GM12874 (cell line): Measurements from ENCODE around the gene TNFRSF11A.
A peak's percentile ranks its signal among the peaks of the same experiment; 100 is the strongest.

Experiments
- CTCF ChIP-seq: IDR thresholded peaks from 2 replicates; pipeline ENCODE4 v1.5.1; 2011; ENCODE audit warnings: low read depth, mild to moderate bottlenecking, control low read depth, low read length, moderate library complexity; ENCODE audit not compliant: insufficient read depth

TNFRSF11A gene

DNA sequence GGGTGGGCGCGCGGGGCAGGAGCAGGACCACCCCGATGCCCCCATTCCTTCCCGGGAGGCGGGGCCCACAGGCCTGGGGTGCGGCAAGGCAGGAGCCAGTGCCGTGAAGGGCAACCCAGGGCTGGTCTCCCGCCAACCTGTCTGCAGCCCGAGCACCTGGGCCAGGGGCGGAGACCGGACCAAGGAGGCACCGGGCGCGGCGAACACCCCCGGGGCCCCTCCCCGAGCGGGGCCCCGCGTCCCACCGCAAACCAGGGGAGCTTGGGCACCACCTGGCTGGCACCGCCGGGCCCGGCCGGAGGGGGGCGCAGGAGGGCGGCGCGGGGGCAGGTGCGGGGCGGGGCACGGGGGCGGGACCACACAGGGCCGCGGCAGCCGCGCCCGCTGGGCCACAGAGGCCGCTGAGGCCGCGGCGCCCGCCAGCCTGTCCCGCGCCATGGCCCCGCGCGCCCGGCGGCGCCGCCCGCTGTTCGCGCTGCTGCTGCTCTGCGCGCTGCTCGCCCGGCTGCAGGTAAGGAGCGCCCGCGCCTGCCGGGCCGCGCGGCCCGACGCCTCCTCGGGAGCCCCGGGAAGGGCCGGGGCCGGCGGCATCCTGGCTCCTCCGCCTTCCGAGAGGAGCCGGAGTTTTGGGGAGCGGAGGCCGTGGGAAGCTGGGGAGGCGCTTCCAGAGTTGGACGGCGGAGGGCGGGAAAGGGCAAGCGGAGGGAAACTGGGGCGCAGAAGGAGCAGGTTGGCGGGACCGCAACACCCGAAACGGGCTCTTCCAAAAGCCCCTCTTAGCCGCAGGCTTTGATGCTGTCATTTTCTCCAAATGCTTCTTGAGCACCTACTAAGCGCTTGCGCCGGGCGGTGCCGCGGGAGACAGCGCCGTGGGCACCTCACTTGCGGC is at the start of gene TNFRSF11A:
Gene TNFRSF11A, plus strand, starts transcription at position 394 of the 889 bp plus-strand sequence. Its CDS starts 43 bp downstream, at position 437.
- TF ChIP-seq CTCF = peak; percentile 67

DNA sequence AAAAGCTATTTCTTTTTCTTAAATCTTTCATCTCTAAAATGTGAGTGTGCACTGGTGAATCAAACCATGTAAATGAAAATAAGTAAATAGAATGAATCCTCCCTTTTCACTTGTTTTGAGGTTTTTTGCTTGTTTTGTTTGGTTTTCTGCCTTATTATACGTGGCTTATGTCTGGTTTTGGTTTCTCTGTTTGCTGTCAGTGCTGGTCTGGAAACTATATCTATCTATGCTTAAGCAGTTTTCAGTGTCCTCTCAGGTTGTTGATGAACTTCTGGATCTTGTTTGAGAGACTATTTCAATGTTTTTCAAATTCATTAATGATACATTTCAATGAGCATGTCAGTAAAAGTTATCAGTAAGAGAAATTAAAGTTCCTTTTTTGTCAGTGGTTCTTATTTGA is 48.1 kb upstream of the TNFRSF11A start:
- TF ChIP-seq CTCF = no peak

DNA sequence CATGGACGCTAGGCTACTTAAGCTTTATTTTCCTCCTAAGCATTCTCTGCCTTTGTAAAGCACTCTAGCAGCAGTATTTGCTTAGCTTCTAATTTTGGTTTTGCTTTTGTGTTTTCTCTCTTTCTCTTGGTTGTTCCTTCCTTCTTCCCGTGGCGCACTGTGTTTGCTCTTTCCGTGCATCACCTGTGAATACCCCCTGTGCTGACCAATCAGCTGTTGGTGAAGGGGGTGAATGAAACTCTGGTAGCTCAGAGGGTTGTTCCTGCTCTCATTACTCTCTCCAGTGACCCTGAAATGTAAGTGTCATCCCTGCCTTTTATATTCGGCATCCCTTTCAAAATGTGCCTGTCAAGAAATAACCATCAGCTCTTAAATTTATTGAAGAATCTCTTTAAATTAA is 45.5 kb upstream of the TNFRSF11A start:
- no peak for TF ChIP-seq CTCF

- TF ChIP-seq CTCF = no peak
These were observed 45.1 kb upstream of the TNFRSF11A start for GRCh38 chr18:62280058-62280457.

DNA sequence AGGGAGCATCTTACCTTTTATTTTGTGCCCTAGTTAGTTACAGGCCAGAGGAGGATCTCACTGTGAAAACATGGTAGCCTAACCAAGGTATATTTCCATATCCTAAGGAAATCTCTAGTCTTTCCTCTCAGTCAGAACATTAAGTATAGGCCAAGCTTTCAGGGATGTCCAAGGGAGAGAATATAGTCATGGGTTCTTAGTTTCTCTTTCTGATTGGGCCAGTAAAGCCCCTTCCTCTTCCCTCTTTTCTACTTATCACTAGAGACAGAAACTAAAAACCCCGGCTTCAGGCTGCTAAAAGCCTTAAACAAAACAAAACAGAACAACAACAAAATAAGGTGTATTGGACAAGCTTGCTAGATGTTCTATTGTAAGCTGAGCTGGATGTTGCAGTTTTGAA is 44.3 kb upstream of the TNFRSF11A start:
- no peak for TF ChIP-seq CTCF

GRCh38 chr18:62281684-62282083 is 43.4 kb upstream of the TNFRSF11A start:
- TF ChIP-seq CTCF = no peak

- TF ChIP-seq CTCF = no peak
These were observed 42.9 kb upstream of the TNFRSF11A start for GRCh38 chr18:62282188-62282629.
